ENCODE results near the gene CACNA1G.

The CACNA1G gene

GRCh38 chr17:50613007-50613992, 52.8 kb downstream of the CACNA1G start:
- DNase-seq (ENCODE audit: low spot score), result no peak

GRCh38 chr17:50614471-50615051, 54.0 kb downstream of the CACNA1G start:
- no peak for DNase-seq (ENCODE audit: low spot score)

GRCh38 chr17:50615828-50616227, 55.3 kb downstream of the CACNA1G start:
- DNase-seq (ENCODE audit: low spot score), result no peak

GRCh38 chr17:50618300-50618699, 57.8 kb downstream of the CACNA1G start:
- DNase-seq (ENCODE audit: low spot score), result no peak

- DNase-seq (ENCODE audit: low spot score), result no peak
Measured at GRCh38 chr17:50618941-50619340, 58.4 kb downstream of the CACNA1G start.

- DNase-seq (ENCODE audit: low spot score), result no peak
Measured at GRCh38 chr17:50619489-50619888, 59.0 kb downstream of the CACNA1G start.

- no peak for DNase-seq (ENCODE audit: low spot score)
Measured at GRCh38 chr17:50620237-50620636, 59.7 kb downstream of the CACNA1G start.

- DNase-seq (ENCODE audit: low spot score), result no peak
Measured at GRCh38 chr17:50620858-50621257, 60.3 kb downstream of the CACNA1G start.

- DNase-seq (ENCODE audit: low spot score), result peak; percentile 53
Measured at GRCh38 chr17:50621574-50622031, 61.1 kb downstream of the CACNA1G start.

GRCh38 chr17:50624321-50624934, 63.9 kb downstream of the CACNA1G start:
- DNase-seq (ENCODE audit: low spot score), result no peak

- no peak for DNase-seq (ENCODE audit: low spot score)
Measured at GRCh38 chr17:50625032-50625871, 64.7 kb downstream of the CACNA1G start.

GRCh38 chr17:50626037-50626574, 65.6 kb downstream of the CACNA1G start:
- DNase-seq (ENCODE audit: low spot score), result peak; percentile 70

- no peak for DNase-seq (ENCODE audit: low spot score)
Measured at GRCh38 chr17:50627036-50627781, 66.7 kb downstream of the CACNA1G start.

GRCh38 chr17:50627782-50628601, 67.5 kb downstream of the CACNA1G start:
- no peak for DNase-seq (ENCODE audit: low spot score)

GRCh38 chr17:50629902-50630301, 69.4 kb downstream of the CACNA1G start:
- no peak for DNase-seq (ENCODE audit: low spot score)

GRCh38 chr17:50630524-50631194, 70.1 kb downstream of the CACNA1G start:
- no peak for DNase-seq (ENCODE audit: low spot score)

- no peak for DNase-seq (ENCODE audit: low spot score)
Measured at GRCh38 chr17:50631195-50631907, 70.8 kb downstream of the CACNA1G start.

- no peak for DNase-seq (ENCODE audit: low spot score)
Measured at GRCh38 chr17:50631908-50632571, 71.5 kb downstream of the CACNA1G start.

All from Ammon's horn (tissue), 1 donor.